GM19099 (cell line): ENCODE measurements around the gene PSD4.

ENCODE experiments used
- POLR2A ChIP-seq: IDR thresholded peaks from 3 replicates; pipeline ENCODE4 v1.6.1; 2011; ENCODE audit warnings: low read depth; ENCODE audit not compliant: insufficient read length; ENCODE audit errors: extremely low read depth

PSD4 gene

DNA sequence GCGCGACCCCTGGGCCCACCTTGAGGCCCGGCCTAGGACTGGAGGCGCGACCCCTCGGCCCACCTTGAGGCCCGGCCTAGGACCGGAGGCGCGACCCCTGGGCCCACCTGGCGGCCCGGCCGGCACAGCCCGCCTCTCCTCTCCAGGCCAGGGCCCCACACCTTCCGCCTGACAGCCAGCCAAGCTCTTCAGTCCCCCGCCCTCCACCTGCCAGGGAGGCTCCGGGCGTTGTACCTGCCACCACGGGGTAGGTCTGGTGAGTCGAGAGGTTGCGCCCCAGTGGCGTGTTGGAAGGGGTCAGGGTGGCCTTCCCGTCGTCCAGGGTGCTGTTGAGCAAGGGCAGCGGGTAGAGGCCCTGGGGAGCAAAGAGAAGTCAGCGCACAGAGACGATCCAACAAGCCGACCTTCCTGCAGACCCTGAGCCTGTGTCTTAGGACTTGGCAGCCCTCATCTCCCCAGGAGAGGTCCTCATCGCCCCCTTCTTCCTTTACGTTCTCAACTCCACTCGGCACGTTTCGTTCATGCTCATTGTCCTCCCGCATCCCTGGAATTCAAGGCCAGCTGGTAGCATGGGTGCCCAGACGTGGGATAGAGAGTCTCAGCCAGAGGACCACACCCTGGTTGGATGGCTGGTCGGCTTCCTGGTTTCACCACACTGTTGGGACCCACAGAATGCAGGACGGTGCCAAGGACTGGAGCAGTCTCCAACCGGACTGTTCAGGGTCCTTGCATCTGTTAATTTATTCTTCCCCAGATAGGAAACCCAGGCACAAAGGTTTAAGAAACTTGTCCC, 62.8 kb downstream of the PSD4 start:
- TF ChIP-seq POLR2A: no peak

DNA sequence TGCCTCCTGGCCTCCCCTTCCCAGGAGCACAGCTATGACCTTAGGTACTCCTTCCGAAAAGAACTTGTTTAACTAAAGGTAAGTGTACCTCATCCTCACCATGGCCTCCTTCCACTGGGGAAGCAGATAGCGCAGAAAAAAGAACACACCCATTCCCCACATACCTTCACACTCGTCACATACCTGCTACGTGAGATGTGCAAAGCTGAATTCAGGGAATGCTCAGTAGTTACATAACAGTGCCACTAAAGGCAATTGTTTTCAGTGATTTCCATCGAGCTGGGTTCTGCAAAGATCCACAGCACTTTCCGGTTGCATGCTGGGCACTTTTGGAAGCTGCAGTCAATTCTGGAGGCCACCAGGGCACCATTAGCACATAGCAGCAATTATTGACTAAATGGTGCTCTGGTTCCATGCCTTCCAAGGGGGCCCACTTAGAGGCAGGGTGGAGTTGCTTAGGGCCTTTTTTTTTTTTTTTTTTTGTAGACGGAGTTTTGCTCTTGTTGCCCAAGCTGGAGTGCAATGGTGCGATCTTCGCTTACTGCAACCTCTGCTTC, 63.9 kb downstream of the PSD4 start:
- TF ChIP-seq POLR2A: no peak

DNA sequence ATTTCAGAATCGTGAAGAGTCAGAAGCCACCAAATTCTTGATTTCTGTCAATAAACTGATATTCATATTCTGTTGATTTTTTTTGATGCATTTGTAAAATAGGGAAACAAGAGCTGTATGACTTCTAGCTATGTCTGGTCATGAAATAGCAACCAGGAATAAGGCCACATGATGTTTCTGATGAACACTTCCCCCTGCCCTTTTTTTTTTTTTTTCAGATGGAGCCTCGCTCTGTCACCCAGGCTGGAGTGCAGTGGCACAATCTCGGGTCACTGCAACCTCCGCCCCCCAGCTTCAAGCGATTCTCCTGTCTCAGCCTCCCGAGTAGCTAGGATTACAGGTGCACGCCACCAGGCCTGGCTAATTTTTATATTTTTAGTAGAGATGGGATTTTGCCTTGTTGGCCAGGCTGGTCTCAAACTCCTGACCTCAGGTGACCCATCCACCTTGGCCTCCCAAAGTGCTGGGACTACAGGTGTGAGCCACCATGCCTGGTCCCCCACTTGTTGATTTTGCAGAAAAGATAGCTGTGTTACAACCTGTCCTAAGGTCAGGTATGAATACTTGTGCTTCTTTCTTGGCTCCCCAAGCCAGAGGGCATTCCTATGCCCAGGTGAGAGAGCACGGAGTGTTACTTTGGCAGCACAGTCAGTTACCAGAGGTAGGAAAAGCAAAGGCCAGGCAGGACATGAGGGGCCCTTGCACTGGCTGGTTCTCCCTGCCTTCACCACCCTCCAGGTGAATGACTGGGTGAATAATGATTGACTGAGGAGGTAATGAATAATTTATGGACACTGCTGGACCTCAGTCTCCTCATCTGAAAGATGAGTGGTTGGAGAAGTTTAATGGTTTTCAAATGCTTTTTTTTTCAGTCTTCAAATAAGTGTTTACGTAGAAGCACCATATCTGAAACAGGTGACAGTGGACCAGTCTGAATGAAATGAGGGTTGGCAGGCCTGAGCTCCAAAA, 65.4 kb downstream of the PSD4 start:
- no peak for TF ChIP-seq POLR2A

DNA sequence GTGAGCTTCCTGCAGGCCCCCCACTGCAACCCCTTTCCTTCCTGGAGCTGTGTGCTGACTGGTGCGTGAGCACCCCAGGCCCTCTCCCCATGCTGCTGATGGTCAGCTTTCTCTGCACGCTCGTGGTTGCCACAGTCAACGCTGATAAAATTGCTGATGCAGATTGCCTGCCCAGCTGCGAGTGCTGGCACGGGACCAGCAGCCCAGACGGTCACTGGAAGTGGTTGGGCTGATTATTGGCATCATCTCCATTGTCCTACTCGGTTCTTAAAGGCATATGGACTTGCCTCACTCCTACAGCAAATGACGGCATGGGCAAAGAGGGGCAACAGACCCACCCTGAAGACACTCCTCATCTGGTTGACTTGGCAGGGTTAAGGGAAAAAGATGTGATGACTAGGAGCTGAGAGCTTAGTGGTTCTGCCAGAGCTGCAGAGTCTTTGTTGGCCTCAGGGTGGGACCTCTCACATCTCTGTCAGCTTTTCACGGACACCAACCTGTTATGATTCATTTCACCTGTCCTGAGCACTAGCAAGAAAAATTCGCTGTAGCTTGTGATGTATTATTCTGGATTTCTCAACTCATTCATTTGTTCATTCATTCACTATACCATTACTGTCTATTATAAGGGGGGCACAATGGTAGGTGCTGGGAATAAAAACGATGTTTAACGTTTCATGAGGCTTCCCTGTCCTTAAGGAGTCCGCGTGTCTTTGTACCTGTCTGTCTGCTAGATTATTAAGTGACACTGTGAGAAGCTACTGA, 66.6 kb downstream of the PSD4 start:
- TF ChIP-seq POLR2A: no peak

DNA sequence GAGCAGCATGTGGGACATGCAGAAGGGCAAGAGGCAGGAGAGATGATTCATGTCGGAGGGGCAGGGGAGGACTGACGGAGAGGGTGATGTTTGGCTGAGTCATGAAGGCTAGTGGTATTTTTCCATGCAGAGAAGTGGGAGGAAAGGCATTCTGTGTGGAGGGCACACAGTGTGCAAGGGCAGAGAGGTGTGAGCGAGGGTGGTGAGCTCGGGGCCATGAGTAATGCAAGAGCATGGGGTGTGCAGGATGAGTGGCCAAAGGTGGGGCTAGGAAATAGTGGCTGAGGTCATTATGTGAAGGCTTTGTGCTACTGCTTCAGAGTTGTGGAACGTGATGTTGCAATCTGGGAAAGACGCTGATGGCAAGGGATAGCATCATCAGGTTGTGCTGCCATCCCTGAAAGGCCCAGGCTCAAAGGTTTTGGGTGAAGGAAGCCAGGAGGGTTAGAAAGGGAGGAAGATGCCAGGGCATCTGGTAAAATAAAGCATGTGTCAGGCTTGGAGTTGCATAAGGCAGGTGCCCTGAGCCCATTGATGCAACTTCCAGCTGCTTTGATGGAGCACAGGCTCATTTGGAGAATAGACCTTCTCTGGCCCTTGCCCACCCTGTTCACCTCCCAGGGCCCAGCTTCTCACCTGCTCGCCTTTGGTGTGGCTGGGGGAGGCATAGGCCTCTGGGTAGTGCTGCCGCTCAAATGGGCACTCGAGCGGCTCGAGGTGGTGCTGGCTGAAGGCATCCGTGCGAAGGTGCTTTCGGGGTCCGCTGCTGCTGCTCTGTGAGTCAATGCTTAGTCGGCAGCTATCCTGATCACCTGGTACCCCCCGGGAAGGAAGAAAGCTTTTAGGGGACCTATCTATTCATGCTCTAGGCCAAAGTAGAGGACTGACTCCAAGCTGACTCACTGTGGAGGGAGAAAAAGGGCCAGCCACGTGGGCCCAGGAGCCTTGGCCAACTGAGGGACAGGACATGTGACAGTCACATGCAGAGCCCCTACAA, 67.4 kb downstream of the PSD4 start:
- TF ChIP-seq POLR2A: no peak

DNA sequence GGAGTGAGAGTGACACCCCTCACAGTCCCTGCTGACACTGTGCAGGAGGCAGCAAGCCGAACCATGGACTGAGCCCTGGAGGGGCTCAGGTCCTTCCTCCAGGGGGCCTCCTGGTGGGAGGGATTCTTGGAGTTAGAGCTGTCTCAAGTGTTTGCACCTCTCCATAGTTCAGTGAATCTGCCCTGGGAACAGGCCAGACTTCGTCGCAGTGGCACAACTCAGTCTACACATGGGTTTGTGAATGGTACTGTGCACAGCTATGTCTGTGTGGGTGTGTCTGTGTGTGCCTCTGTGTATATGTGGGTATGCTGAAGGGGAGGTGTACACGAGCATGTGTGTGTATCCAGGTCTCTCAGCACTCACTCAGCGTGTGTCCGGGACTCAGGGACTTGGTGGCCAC, 68.6 kb downstream of the PSD4 start:
- TF ChIP-seq POLR2A: no peak

DNA sequence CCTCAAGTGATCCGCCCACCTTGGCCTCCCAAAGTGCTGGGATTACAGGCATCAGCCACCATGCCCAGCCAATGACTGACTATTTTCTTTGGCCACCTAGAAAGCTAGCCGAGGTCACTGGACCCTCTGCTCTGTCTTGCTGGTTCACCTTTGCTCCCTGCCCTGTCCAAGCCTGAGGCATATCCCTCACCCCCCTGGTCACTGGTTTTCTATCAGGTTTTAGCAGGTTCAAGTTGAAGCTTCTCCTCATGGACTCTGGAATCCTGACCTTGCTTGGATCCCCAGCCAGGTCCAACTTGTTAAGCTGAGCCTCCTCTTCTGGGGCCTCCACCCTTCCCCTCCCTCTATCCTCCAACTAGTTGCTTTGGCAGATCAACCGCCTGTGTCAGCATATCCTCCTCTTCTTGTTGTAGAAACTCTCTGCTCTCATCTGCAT, 71.5 kb downstream of the PSD4 start:
- TF ChIP-seq POLR2A: no peak

DNA sequence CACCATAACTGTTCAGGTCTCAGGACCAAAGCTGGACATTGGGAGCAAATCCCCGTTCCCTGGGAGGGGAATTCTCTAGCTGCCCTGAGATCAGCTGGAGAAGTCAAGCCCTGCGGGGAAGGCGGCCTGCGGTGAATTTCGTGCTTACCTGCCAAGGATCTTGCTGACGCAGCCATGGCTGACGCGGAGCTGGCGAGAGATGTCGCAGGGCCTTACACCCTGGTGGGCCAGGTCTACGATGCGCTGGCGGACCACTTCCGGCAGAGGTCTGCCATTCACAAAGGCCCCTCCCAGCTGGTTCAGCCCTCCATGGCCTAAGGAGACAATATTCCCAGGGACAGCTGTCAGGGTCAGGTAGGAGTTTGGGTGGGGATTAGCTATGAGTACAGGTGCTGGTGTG, 72.8 kb downstream of the PSD4 start:
- TF ChIP-seq POLR2A: no peak

DNA sequence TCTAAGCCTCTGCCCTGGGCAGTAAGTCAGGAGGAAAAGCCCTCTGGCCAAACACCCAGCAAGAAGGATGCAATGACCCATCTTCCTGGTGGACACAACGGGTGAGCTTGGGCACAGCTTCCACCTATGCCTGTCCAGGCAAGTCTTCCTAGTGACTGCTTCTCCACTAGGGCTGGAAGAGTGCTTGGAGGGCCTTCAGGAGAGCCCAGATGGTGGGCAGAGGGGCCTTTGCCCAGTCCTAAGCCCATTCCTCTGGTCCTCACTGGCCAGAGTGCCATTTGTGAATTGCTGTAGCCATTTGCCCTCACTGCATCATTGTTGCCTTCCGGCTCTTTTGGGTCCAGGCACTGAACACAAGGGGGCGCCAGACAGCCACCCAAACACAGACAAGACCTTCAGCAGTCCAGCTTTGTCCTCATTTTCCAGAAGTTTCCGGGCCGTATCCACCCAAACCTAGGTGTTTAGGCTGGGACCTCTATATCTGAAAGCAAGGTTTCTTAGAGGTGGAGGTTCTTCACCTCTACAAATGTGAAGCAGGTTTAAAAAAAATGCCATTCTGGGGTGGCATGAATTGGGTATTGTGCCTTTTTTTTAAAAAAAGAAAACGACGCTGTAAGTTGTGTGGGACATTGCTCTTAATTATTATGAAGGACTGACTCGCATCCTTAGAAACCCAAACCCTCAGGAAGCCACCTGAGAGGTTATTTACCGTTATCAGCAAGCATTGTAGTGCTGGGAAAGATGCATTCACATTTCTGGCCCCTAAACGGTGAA, 75.4 kb downstream of the PSD4 start:
- no peak for TF ChIP-seq POLR2A

DNA sequence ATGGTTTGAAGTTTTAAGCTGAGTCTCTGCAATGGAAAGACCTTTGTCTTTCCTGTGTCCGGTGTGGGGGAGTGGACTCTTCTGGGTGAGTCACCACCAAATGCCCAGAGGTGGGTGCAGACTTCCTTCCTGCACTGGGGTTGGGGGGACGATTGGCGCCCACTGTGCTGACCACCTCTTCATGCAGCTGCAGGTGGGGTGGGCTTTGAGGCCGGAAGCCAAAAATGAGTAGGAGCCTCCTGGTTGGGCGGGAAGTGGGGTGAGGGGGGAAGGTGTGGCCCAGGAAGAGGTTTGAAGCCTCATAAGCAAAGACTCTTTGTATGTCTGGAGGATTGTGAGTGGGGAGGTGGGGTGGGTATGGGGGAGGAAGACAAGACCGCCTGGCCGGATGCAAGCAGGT, 77.3 kb downstream of the PSD4 start:
- no peak for TF ChIP-seq POLR2A

DNA sequence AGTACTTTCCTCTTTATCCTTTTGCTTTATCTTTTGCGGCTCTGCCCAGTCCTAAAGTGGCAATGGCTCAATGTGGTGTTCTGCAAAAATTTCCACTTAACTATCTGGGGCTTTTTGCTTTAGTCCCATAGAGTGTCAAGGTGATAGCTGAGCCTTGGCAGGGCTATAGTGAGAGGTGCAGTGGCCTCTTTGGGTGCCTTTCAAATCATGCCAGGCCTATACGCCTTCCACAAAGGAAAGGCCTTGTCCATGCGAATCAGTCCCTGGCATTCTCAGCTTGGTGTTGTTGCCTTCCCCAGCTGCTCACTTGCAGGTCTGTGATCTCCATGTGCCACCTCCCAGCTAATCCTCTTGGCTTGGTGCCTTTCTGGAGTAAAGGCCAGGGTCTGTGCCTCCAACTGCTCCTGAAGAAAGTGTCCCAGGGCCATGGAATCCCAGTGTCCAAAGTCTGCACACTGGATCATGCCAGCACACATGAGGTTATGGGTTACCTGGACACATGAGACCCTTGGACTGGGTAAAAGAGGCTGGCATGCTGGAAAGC, 78.3 kb downstream of the PSD4 start:
- no peak for TF ChIP-seq POLR2A

DNA sequence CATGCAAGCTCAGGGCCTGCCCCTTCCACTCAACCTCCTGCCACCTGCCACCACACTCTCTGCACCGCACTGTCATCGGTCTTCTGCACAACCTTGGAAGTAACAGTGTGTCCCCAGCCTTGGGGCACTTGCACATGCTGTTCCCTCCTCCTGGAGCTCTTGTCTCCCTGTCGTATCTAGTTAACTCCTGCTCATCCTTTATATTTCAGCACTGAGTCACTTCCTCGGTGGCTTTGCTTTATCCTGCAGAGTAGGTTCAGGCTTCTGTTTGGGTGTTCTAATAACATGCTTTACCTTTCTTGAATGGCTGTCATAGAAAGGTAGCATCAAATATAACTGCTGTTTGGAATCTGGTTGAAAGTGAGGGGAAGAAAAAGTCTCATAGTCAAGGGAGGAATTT, 79.7 kb downstream of the PSD4 start:
- TF ChIP-seq POLR2A: no peak

DNA sequence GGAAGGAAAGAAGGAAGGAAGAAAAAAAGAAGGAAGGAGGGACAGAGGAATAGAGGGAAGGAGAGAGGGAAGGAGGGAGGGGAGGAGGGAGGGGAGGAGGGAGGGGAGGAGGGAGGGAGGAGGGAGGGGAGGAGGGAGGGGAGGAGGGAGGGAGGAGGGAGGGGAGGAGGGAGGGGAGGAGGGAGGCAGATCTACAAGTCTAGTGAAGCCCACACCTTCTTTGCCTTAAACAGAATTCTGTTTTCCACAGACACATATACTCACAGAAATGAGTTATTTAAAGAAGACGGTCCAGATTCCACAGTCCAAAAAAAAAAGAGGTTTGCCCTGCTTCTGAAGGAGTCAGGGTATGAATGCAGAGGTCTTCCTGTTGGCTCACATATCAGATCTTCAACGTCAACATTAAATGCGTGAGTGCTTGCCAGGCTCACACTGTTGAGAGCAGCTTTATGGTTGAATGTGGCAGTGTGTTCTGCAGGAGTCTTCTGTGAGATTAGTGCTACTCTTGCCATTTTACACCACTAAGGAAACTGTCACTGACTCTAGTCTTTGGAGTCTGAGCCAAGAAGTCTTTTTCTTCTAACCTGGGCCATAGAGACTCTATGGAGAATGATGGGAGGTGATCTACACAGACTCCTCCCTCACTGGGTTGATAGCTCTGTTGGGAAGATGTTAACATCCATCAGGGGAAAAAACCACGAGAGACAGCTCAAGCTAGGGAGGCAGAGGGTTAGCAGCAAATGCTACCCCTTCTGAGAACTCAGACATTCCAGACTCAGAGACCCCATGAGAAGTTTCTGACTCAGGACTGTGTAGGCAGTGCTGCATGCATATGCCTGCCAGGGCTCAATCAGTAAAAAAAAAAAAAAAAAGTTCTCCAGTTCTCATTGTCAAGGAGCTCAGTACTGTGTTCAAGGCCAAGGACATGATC, 81.6 kb downstream of the PSD4 start:
- no peak for TF ChIP-seq POLR2A
